Lung (tissue), 16 donors: ENCODE results near the gene MMP25. TPM values are rescaled to one million over a fixed set of nuclear protein-coding genes. Genes with fewer than 3 reads are reported as not detected.

ENCODE experiments used
- ATAC-seq: fragments of 200-7000 bp; cut with Tn5 transposase; one replicate; pipeline ENCODE4 v1.9.1; 2020; ENCODE audit warnings: moderate number of reproducible peaks; ENCODE audit not compliant: insufficient read depth, low FRiP score
- DNase-seq, 3 donors: peaks; one replicate each; pipeline ENCODE4 v3.0.0-alpha.2; 2013 to 2017
- H3K27ac ChIP-seq, 2 donors: one replicate each; pipeline ENCODE4 v1.5.1; 2013; ENCODE audit warnings: mild to moderate bottlenecking in 2 of 2, moderate library complexity in 2 of 2, control low read depth in 1 of 2, inconsistent platforms in 1 of 2, low read depth in 1 of 2, low read length in 1 of 2
- H3K27me3 ChIP-seq, 3 donors: one replicate each; pipeline ENCODE4 v1.5.1; 2013; ENCODE audit warnings: low read length in 2 of 3; ENCODE audit not compliant: control insufficient read depth in 3 of 3, insufficient read depth in 3 of 3
- H3K36me3 ChIP-seq, 4 donors: one replicate each; pipeline ENCODE4 v1.5.1; 2013; ENCODE audit warnings: low read length in 4 of 4, mild to moderate bottlenecking in 1 of 4, moderate library complexity in 1 of 4; ENCODE audit not compliant: control insufficient read depth in 4 of 4, insufficient read depth in 4 of 4
- H3K4me1 ChIP-seq, 5 donors: one replicate each; pipeline ENCODE4 v1.5.1; 2013; ENCODE audit warnings: low read length in 5 of 5, mild to moderate bottlenecking in 2 of 5, moderate library complexity in 1 of 5; ENCODE audit not compliant: control insufficient read depth in 5 of 5, insufficient read depth in 5 of 5
- H3K4me3 ChIP-seq: one replicate; pipeline ENCODE4 v1.5.1; 2013; ENCODE audit warnings: mild to moderate bottlenecking, control low read depth, moderate library complexity
- H3K9ac ChIP-seq, 2 donors: one replicate each; pipeline ENCODE4 v1.5.1; 2013; ENCODE audit warnings: low read length in 2 of 2, control low read depth in 1 of 2; ENCODE audit not compliant: insufficient read depth in 1 of 2
- H3K9me3 ChIP-seq, 4 donors: one replicate each; pipeline ENCODE4 v1.5.1; 2013; ENCODE audit warnings: low read length in 3 of 4, mild to moderate bottlenecking in 1 of 4, moderate library complexity in 1 of 4; ENCODE audit not compliant: control insufficient read depth in 4 of 4, insufficient read depth in 3 of 4
- WGBS, 2 donors: extraction: QIAGEN DNeasy Blood & Tissue Kit; methylation state at CpG; one replicate each; pipeline ENCODE4 v1.1.7; 2013; 5-methylcytosine and 5-hydroxymethylcytosine counted together
- long read RNA-seq, 5 donors: transcript quantifications; one replicate each; lab custom pipeline, GENCODE V29; 2026
- polyA plus RNA-seq, 2 donors: library from polyadenylated mRNA; stranded (reverse); fragments of 200-250 nt; gene quantifications; one replicate each; pipeline ENCODE4 v1.2.1, GENCODE V29; 2013
- total RNA-seq, 2 donors: library from RNA; depleted of rRNA in 1 of 2; stranded (reverse); fragments of >200 nt in 1 of 2; gene quantifications; one replicate each; pipeline ENCODE4 v1.2.1, GENCODE V29; 2014 to 2021
- TF ChIP-seq, protein P1 (sequence below): IDR thresholded peaks from 2 replicates; pipeline ENCODE4 v1.5.1; 2012; ENCODE audit warnings: mild to moderate bottlenecking; ENCODE audit errors: control extremely low read depth, extremely low read depth
- donor health status: control.
- donor health status: control.
- donor health status: Bipolar disorder and iron deficiency.
- donor health status: healthy.
- donor health status: DM: yes; HTN: yes; CAD: no.

Gene MMP25, protein sequence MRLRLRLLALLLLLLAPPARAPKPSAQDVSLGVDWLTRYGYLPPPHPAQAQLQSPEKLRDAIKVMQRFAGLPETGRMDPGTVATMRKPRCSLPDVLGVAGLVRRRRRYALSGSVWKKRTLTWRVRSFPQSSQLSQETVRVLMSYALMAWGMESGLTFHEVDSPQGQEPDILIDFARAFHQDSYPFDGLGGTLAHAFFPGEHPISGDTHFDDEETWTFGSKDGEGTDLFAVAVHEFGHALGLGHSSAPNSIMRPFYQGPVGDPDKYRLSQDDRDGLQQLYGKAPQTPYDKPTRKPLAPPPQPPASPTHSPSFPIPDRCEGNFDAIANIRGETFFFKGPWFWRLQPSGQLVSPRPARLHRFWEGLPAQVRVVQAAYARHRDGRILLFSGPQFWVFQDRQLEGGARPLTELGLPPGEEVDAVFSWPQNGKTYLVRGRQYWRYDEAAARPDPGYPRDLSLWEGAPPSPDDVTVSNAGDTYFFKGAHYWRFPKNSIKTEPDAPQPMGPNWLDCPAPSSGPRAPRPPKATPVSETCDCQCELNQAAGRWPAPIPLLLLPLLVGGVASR
- total RNA-seq, result 10 to 100 TPM in 1 of 2 donors, 1 to 10 TPM in 1; 4.2 to 34.9 TPM
- 10 to 100 TPM in 1 of 2 donors, 1 to 10 TPM in 1; 6.2 to 94.4 TPM for polyA plus RNA-seq
- long read RNA-seq, donor 1, result 0 reads
- long read RNA-seq, donor 2, result 0 reads
- long read RNA-seq, donor 3, result 0 reads
- long read RNA-seq, donor 4, result 0 reads
- long read RNA-seq, donor 5, result 0 reads

DNA sequence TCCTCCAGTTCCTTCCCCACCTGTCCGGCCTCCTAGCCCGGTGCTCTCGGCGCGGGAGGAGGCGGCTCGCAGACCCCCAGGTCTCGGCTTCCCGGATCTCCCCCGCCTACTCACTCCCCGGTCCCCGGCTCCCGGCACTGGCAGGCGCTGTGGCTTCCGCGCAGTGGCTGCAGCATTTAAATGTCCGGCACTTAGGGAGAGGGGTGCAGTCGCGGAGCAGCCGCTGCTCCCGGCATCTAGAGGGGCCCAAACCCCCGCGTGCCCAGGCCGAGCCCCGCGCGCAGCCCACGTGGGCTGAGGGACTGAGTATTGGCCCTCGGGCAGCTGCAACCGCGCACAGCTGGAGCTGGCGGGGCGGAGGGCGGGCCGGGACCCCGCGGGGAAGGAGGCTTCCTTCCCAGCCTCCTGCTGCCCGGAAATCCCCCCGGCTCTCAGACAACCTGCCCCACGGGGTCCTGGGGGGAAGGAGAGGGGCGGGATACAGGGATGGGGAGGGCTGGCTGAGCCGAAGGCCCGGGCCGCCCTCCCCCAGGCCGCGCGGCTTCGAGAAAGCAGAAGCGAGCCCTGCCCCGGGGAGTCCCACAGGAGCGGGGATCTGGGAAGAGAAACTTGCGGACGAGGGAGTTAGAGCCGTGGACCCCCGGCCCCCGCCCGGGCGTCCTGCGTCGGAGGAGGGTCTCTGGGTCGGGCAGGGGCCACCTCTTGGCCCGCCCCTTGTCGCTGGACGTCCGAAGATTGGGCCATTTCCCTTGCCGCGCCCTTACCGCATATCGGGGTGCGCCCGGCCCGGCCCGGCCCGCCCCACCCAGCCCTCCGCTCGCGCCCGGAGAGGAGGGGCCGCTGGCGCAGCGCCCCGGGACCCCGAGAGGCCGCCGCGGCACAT lies at the start of gene MMP25:
TSS of gene MMP25 (plus strand) at position 804 of the 883 bp plus-strand sequence. CDS start 357 bp downstream, outside the sequence.
- Histone ChIP-seq H3K9me3 (no peaks in the 10 kb centered on the region), H3K27me3 (peaks cover 0 to 55% (median 49%) of the 10 kb centered on the region in 3 donors), H3K27ac (peak within 1 kb of the TSS in 1 of 2 donors; percentile 21), H3K36me3 (no peaks in the 10 kb centered on the region), H3K9ac (no peak within 1 kb of the TSS), H3K4me1 (peaks cover 0 to 6% (median 3%) of the 10 kb centered on the region in 5 donors), H3K4me3 (no peak within 1 kb of the TSS)
- no peak for DNase-seq
- ATAC-seq, result peak; percentile 45
- TF ChIP-seq, protein P1, sequence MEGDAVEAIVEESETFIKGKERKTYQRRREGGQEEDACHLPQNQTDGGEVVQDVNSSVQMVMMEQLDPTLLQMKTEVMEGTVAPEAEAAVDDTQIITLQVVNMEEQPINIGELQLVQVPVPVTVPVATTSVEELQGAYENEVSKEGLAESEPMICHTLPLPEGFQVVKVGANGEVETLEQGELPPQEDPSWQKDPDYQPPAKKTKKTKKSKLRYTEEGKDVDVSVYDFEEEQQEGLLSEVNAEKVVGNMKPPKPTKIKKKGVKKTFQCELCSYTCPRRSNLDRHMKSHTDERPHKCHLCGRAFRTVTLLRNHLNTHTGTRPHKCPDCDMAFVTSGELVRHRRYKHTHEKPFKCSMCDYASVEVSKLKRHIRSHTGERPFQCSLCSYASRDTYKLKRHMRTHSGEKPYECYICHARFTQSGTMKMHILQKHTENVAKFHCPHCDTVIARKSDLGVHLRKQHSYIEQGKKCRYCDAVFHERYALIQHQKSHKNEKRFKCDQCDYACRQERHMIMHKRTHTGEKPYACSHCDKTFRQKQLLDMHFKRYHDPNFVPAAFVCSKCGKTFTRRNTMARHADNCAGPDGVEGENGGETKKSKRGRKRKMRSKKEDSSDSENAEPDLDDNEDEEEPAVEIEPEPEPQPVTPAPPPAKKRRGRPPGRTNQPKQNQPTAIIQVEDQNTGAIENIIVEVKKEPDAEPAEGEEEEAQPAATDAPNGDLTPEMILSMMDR, result no peak
- WGBS, 2 donors, result 1% methylated on average over 39 to 86 of the region's 86 CpGs

DNA sequence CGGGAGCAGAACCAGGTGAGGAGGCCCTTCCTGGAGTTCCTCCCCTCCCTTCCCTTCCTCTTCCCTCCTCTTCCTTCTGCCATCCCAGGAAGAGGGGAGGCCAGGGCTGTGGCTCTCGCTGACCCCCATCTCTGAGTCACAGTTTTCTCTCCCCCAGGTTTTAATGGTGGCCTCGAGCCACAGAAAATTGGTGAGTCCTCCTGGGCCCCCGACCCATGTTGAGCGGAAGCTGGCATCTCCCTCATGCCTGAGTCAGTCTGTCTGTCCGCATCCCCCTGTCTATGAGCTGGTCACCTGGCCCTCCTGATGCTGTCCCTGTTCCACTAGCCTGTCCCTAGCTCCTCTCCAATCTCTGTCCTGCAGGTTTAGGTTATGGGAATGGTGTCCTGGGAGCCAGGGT lies 46.4 kb upstream of the MMP25 start:
- Histone ChIP-seq H3K4me1 (no peaks in the 10 kb centered on the region), H3K9ac (no peak overlapping the region), H3K36me3 (no peaks in the 10 kb centered on the region), H3K27ac (no peak overlapping the region), H3K9me3 (no peaks in the 10 kb centered on the region), H3K27me3 (peaks cover 0 to 4% (median 0%) of the 10 kb centered on the region in 3 donors), H3K4me3 (no peak overlapping the region)
- ATAC-seq (no peak), DNase-seq (no peak)
- TF ChIP-seq, protein P1, result no peak
- WGBS, 2 donors, result 79 to 81% methylated on average over 6 of the region's 6 CpGs

DNA sequence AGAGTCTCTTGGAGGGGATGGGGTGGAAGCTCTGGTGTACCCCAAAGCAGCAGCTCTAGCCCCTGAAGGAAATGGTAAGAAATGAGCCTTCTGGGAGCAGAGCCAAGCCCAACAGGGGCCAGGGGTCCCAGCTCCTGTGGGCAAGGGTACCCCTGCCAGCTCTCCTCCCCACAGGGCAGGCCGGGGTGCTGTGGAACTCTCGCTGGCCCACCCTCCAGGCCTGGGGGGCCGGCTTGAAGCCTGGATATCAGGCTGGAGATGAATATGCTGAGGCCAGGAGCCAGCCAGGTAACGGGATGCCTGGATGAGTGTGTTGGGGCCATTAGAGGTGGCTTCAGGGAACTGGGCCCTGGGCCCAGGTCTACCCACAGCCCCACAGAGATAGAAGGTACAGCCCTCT lies 45.8 kb upstream of the MMP25 start:
- H3K4me3 ChIP-seq, result no peak overlapping the region
- DNase-seq (no peak), ATAC-seq (no peak)
- H3K27ac ChIP-seq, result no peak overlapping the region
- H3K36me3 ChIP-seq, result no peaks in the 10 kb centered on the region
- H3K4me1 ChIP-seq, result no peaks in the 10 kb centered on the region
- peaks cover 0 to 5% (median 0%) of the 10 kb centered on the region in 3 donors for H3K27me3 ChIP-seq
- H3K9ac ChIP-seq, result no peak overlapping the region
- 89% methylated on average over 4 of the region's 4 CpGs for WGBS, 2 donors
- TF ChIP-seq, protein P1, result no peak
- H3K9me3 ChIP-seq, result no peaks in the 10 kb centered on the region
